Activated CD4-positive, alpha-beta T cell treated with anti-CD3 and anti-CD28 coated beads, Interleukin-2, Interleukin-6, amounts not matched to agents 100 ng/mL and 50 ng/mL, durations not matched to agents 16 hours and 8 hours (primary cell): ENCODE results near the gene DPH1.

Source experiments
- DNase-seq: peaks from one replicate; pipeline ENCODE4 v3.0.0-alpha.2; 2020

DPH1 gene

GRCh38 chr17:2062571-2063183 lies 32.7 kb downstream of the DPH1 start:
- DNase-seq, result no peak

GRCh38 chr17:2063261-2064146 lies 33.6 kb downstream of the DPH1 start:
- no peak for DNase-seq

GRCh38 chr17:2064147-2064489 lies 34.2 kb downstream of the DPH1 start:
- DNase-seq, result no peak

- DNase-seq, result no peak
These were observed 34.6 kb downstream of the DPH1 start for GRCh38 chr17:2064520-2064971.

- DNase-seq, result peak; percentile 67
These were observed 35.2 kb downstream of the DPH1 start for GRCh38 chr17:2064980-2065785.

GRCh38 chr17:2065949-2066400 lies 36.0 kb downstream of the DPH1 start:
- DNase-seq, result no peak

GRCh38 chr17:2067048-2067561 lies 37.2 kb downstream of the DPH1 start:
- DNase-seq, result no peak

- DNase-seq, result no peak
These were observed 37.7 kb downstream of the DPH1 start for GRCh38 chr17:2067608-2068024.

- DNase-seq, result no peak
These were observed 38.1 kb downstream of the DPH1 start for GRCh38 chr17:2068031-2068518.

GRCh38 chr17:2068519-2069051 lies 38.6 kb downstream of the DPH1 start:
- DNase-seq, result no peak

- peak; percentile 95 for DNase-seq
These were observed 40.5 kb downstream of the DPH1 start for GRCh38 chr17:2070241-2071023.

GRCh38 chr17:2071024-2071385 lies 41.1 kb downstream of the DPH1 start:
- DNase-seq, result no peak

- DNase-seq, result no peak
These were observed 41.7 kb downstream of the DPH1 start for GRCh38 chr17:2071455-2072281.

GRCh38 chr17:2074919-2075318 lies 45.0 kb downstream of the DPH1 start:
- no peak for DNase-seq

- DNase-seq, result no peak
These were observed 45.6 kb downstream of the DPH1 start for GRCh38 chr17:2075336-2076086.

- DNase-seq, result no peak
These were observed 46.4 kb downstream of the DPH1 start for GRCh38 chr17:2076087-2076984.

- no peak for DNase-seq
These were observed 47.1 kb downstream of the DPH1 start for GRCh38 chr17:2077040-2077439.

GRCh38 chr17:2081564-2081963 lies 51.6 kb downstream of the DPH1 start:
- no peak for DNase-seq
